CD4-positive, alpha-beta T cell treated with Interleukin-21 for 1 hour (primary cell): ENCODE results near the gene SMYD4.
"Not testable (repeated sequence)": the region's sequence is repeated elsewhere in the genome, so short reads cannot be mapped to it uniquely, and the experiment has no call there.

ENCODE experiments used
- DNase-seq: peaks from one replicate; pipeline ENCODE4 v3.0.0-alpha.2; 2020

The SMYD4 gene, protein sequence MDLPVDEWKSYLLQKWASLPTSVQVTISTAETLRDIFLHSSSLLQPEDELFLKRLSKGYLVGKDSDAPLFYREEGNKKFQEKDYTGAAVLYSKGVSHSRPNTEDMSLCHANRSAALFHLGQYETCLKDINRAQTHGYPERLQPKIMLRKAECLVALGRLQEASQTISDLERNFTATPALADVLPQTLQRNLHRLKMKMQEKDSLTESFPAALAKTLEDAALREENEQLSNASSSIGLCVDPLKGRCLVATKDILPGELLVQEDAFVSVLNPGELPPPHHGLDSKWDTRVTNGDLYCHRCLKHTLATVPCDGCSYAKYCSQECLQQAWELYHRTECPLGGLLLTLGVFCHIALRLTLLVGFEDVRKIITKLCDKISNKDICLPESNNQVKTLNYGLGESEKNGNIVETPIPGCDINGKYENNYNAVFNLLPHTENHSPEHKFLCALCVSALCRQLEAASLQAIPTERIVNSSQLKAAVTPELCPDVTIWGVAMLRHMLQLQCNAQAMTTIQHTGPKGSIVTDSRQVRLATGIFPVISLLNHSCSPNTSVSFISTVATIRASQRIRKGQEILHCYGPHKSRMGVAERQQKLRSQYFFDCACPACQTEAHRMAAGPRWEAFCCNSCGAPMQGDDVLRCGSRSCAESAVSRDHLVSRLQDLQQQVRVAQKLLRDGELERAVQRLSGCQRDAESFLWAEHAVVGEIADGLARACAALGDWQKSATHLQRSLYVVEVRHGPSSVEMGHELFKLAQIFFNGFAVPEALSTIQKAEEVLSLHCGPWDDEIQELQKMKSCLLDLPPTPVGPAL

GRCh38 chr17:1829592-1830257 is at the start of gene SMYD4, which contains the start of gene RPA1:
SMYD4 (minus strand) TSS chr17:1829902; CDS start chr17:1827994, 1,908 bp downstream.
RPA1 (plus strand) TSS chr17:1830005; CDS start chr17:1830094, 89 bp downstream.
- DNase-seq, result peak; percentile 89

DNA sequence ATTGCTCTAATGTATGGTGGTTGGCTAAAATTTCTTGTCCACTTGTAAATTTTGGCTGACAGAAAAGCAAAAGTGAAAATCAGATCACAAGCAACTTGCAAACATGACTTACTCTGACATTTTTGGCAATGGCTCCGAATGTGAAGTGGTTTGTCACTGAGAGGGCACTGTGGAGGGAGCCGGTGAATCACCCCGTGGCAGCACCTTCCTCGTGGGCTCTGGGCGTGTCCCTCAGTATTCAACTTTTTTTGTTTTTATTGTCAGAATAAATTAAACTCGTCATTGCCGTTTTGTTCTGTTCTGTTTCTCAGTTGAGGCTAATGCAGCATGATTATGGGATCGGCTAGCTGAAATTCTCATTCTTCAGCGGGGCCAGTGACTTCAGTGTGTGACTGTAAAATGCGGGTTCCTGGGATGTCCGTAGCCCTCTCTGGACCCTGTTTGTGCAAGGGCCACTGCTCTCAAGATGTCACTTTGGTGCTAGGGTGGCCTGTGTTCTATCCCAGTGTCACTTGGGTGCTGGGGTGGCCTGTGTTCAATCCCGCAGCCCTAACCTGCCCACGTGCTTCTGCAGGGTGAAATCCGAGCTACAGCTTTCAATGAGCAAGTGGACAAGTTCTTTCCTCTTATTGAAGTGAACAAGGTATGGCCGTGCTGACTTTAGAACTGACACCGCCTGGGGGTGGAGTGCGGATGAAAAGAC is 48.9 kb upstream of the SMYD4 start:
- no peak for DNase-seq

GRCh38 chr17:1875597-1875996 is 45.9 kb upstream of the SMYD4 start:
- no peak for DNase-seq

- DNase-seq, result peak; percentile 59
Measured at GRCh38 chr17:1873418-1873817, 43.7 kb upstream of the SMYD4 start.

- DNase-seq, result no peak
Measured at GRCh38 chr17:1872976-1873375, 43.3 kb upstream of the SMYD4 start.

GRCh38 chr17:1872254-1872653 is 42.6 kb upstream of the SMYD4 start:
- no peak for DNase-seq

GRCh38 chr17:1871756-1872155 is 42.1 kb upstream of the SMYD4 start:
- peak; percentile 76 for DNase-seq

- peak; percentile 75 for DNase-seq
Measured at GRCh38 chr17:1870592-1870991, 40.9 kb upstream of the SMYD4 start.

DNA sequence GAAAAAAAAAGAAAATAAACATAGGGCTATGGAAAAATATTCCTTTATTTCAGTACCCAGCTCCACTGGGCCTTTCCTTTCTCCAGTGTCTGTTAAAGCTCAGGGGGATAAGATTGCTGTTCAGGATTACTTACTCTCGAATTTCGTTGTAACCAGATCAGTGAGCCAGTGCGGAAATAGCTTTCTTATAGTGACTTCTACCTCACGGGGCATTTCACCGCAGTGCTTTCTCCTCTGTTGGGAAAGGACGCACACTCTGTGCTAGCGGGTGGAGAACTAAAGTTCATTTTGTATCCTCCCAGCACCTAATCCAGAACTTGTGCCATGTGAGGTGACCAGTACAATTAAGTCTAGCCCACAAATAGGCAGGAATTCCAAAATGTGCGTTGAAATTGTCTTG is 38.4 kb upstream of the SMYD4 start:
- no peak for DNase-seq

GRCh38 chr17:1867307-1867706 is 37.6 kb upstream of the SMYD4 start:
- DNase-seq, result no peak

- DNase-seq, result peak; percentile 78
Measured at GRCh38 chr17:1865252-1866037, 35.7 kb upstream of the SMYD4 start.

GRCh38 chr17:1861391-1862010 is 31.8 kb upstream of the SMYD4 start:
- DNase-seq, result no peak

- DNase-seq, result no peak
Measured at GRCh38 chr17:1860978-1861377, 31.3 kb upstream of the SMYD4 start.

DNA sequence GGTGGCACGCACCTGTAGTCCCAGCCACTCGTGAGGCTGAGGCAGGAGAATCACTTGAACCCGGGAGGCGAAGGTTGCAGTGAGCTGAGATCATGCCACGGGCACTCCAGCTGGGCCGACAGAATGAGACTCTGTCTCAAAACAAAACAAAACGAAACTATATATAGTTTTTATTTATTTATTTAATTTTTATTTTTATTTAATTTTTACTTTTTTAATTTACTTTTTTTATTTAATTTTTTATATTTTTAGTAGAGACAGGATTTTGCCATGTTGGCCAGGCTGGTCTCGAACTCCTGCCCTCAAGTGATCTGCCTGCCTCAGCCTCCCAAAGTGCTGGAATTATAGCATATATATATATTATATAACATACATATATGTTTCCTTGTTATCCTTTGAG is 26.8 kb upstream of the SMYD4 start:
- DNase-seq, result not testable (repeated sequence)

- no peak for DNase-seq
Measured at GRCh38 chr17:1853698-1854097, 24.0 kb upstream of the SMYD4 start.

DNA sequence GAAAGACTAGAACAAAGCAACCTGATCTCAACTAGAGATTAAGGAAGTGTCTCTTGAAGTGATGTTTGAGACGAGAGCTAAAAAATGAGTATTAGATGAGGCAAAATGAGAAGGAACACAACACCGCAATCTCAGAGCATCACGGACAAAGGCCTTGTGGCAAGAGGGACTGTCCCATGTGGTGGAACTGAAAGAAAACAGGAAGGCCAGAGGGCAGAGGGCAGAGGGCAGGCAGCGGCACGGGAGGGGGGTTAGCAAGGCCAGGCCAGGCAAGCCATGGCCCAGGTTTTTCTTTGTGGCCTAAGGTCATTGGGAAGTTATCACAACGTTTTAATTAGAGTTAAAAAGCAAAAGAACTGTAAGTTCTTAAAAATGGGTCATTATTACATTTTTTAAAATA is 22.6 kb upstream of the SMYD4 start:
- no peak for DNase-seq

GRCh38 chr17:1847191-1847590 is 17.5 kb upstream of the SMYD4 start:
- no peak for DNase-seq

GRCh38 chr17:1843947-1844346 is 14.2 kb upstream of the SMYD4 start:
- DNase-seq, result no peak

DNA sequence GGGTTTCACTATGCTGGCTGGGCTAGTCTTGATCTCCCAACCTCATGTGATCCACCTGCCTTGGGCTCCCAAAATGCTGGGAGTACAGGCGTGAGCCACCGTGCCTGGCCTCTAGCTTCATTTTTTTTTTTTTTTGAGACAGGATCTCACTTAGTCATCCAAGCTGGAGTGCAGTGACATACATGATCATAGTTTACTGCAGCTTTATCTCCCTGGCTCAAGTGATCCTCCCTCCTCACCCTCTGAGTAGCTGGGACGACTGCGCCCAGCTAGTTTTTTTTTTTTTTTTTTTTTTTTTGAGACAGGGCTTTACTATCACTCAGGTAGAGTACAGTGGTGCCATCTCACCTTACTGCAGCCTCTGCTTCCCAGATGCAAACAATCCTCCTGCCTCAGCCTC is 9.8 kb upstream of the SMYD4 start:
- no peak for DNase-seq

DNA sequence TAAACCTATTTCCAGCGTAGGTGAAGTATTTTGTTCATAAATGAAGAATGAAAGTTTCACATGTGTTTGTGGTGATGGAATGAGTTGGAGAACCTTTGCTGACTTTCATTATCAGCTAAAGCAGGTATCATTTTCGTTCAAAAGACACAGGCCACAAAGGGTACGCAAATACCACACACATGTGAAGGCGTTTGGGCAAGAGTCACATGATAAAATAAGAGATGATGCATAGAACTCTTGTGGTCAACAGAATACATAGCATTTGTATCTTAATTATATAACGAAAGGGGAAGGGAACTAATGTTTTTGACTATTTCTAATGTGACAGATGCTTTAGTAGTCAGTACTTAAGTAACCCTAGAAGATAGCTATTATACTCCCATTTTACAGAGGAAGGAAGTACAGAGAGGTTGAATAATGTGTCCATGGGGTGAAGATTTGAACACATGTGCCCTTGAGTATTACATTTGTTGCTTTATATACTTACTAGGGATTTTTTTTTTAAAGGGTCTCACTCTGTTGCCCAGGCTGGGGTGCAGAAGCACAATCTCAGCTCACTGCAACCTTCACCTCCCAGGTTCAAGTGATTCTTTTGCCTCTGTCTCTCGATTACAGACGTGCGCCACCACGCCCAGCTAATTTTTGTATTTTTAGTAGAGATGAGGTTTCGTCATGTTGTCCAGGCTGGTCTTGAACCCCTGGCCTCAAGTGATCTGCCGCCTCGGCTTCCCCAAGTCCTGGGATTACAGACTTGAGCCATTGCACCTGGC is 4.9 kb upstream of the SMYD4 start:
- peak; percentile 35 for DNase-seq

DNA sequence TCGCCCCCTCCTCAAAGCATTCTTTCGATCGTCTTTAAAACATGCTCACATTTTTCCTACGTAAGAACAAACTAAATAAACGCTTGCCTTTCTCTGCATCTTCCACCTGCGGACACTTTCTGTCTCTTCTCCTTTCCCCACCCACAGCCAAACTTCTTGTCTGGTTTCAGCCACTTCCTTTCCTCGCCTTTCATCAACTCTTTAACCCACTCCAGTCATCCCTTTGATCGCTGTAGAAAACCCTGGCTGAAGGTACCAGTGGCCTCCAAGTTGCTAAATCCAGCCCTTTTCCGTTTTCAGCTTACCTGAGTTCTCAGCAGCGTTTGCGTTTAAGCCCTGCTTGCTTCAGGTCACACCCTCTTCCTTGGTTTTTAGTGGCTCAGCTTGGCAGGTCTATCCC is 586 bp upstream of the SMYD4 start:
- DNase-seq, result peak; percentile 38
